H1 (cell line): ENCODE measurements around the gene GALNT9. TPM values are rescaled to one million over a fixed set of nuclear protein-coding genes. Genes with fewer than 3 reads are reported as not detected.

Source experiments
- CTCF ChIA-PET: fragments of 300-600 bp; sonication (Branson Sonifier 250); formaldehyde crosslinking; loops from one replicate; lab custom pipeline; 2021; ENCODE audit not compliant: partially characterized antibody; lab: Charles Lee
- POLR2A ChIA-PET: fragments of 300-600 bp; sonication (Branson Sonifier 250); formaldehyde crosslinking; loops from one replicate; lab custom pipeline; 2021; ENCODE audit warnings: inconsistent platforms; ENCODE audit not compliant: partially characterized antibody; lab: Charles Lee
- DNase-seq, 2 experiments: peaks; one replicate each; pipeline versions ENCODE4 v3.0.0 to v3.0.0-alpha.2; 2010 to 2022; ENCODE audit warnings: low spot score in 2 of 2, low read depth in 1 of 2, mixed read lengths in 1 of 2
- FAIRE-seq: peaks from 2 replicates; lab custom pipeline; 2011; peaks lifted over from hg19 to GRCh38; lab: Jason Lieb, UNC
- H2AFZ ChIP-seq: 2 replicates; pipeline ENCODE4 v1.8.1; 2012; ENCODE audit warnings: low read length, inconsistent platforms
- H2AK5ac ChIP-seq: 2 replicates; pipeline ENCODE4 v1.6.1; 2013; ENCODE audit warnings: low read depth, low read length
- H2BK120ac ChIP-seq: replicated peaks from 2 replicates; pipeline ENCODE3; 2013; ENCODE audit warnings: low read depth, low read length, inconsistent platforms
- H2BK12ac ChIP-seq: 2 replicates; pipeline ENCODE4 v1.6.1; 2013; ENCODE audit warnings: low read depth, low read length
- H2BK15ac ChIP-seq: 2 replicates; pipeline ENCODE4 v1.6.1; 2013; ENCODE audit warnings: low read length
- H2BK20ac ChIP-seq: 2 replicates; pipeline ENCODE4 v1.6.1; 2013; ENCODE audit warnings: low read length
- H2BK5ac ChIP-seq: 2 replicates; pipeline ENCODE4 v1.6.1; 2013; ENCODE audit warnings: low read depth, low read length
- H3K14ac ChIP-seq: 2 replicates; pipeline ENCODE4 v1.6.1; 2013; ENCODE audit warnings: inconsistent platforms; ENCODE audit not compliant: insufficient read length
- H3K18ac ChIP-seq: 2 replicates; pipeline ENCODE4 v1.6.1; 2013; ENCODE audit warnings: low read length; ENCODE audit errors: extremely low read depth
- H3K23ac ChIP-seq: 2 replicates; pipeline ENCODE4 v1.6.1; 2013; ENCODE audit warnings: inconsistent platforms; ENCODE audit not compliant: insufficient read length
- H3K23me2 ChIP-seq: 2 replicates; pipeline ENCODE4 v1.6.1; 2013; ENCODE audit warnings: low read depth, low read length
- H3K27ac ChIP-seq: 2 replicates; pipeline ENCODE4 v1.6.1; 2011; ENCODE audit warnings: low read depth, low read length, inconsistent platforms
- H3K27me3 ChIP-seq, 4 experiments: replicated peaks in 1 of 4; 1 replicate in 1 of 4; 2 replicates in 3 of 4; pipeline versions ENCODE4 v1.6.1 to v1.8.1; 2011 to 2013; ENCODE audit warnings: low read length in 3 of 4, mild to moderate bottlenecking in 3 of 4, inconsistent platforms in 2 of 4, mixed read lengths in 2 of 4, moderate library complexity in 1 of 4; ENCODE audit not compliant: control insufficient read depth in 3 of 4, insufficient read depth in 3 of 4; ENCODE audit errors: extremely low read depth in 1 of 4
- H3K36me3 ChIP-seq, 4 experiments: 2 replicates each; pipeline versions ENCODE4 v1.6.1 to v1.8.1; 2011 to 2013; ENCODE audit warnings: mild to moderate bottlenecking in 4 of 4, low read length in 3 of 4, moderate library complexity in 2 of 4, control low read depth in 1 of 4, inconsistent platforms in 1 of 4; ENCODE audit not compliant: insufficient read depth in 4 of 4, control insufficient read depth in 2 of 4
- H3K4ac ChIP-seq: replicated peaks from 2 replicates; pipeline ENCODE3; 2013; ENCODE audit warnings: low read length, low read depth, mixed read lengths, inconsistent platforms; ENCODE audit not compliant: insufficient read length
- H3K4me1 ChIP-seq, 4 experiments: replicated peaks in 1 of 4; 1 replicate in 1 of 4; 2 replicates in 3 of 4; pipeline versions ENCODE4 v1.6.1 to v1.8.1; 2011 to 2013; ENCODE audit warnings: low read length in 3 of 4, inconsistent platforms in 2 of 4, mixed read lengths in 1 of 4; ENCODE audit not compliant: insufficient read depth in 4 of 4, control insufficient read depth in 3 of 4
- H3K4me2 ChIP-seq, 2 experiments: 2 replicates each; pipeline versions ENCODE4 v1.6.1 to v1.8.1; 2011 to 2013; ENCODE audit warnings: low read depth in 2 of 2, low read length in 2 of 2, control low read depth in 1 of 2, inconsistent platforms in 1 of 2, mild to moderate bottlenecking in 1 of 2; ENCODE audit not compliant: insufficient read depth in 1 of 2
- H3K4me3 ChIP-seq, 4 experiments: fragments of 200-600, 300-600 bp in 1 of 4; sonication (generic), shearing (Covaris generic), sonication (Bioruptor Twin) in 1 of 4; 2 replicates each; pipeline versions ENCODE4 v1.5.1 to v1.8.1; 2011 to 2016; ENCODE audit warnings: low read length in 4 of 4, low read depth in 3 of 4, control low read depth in 2 of 4, inconsistent platforms in 2 of 4, mild to moderate bottlenecking in 2 of 4, mixed read lengths in 1 of 4, moderate library complexity in 1 of 4; ENCODE audit not compliant: insufficient read depth in 2 of 4; ENCODE audit errors: extremely low read depth in 1 of 4
- H3K56ac ChIP-seq: replicated peaks from 2 replicates; pipeline ENCODE3; 2013; ENCODE audit warnings: low read depth, mild to moderate bottlenecking, mixed read lengths, low read length, inconsistent platforms; ENCODE audit not compliant: insufficient read length
- H3K79me1 ChIP-seq: 2 replicates; pipeline ENCODE4 v1.6.1; 2013; ENCODE audit warnings: low read depth, low read length, control low read depth
- H3K79me2 ChIP-seq, 2 experiments: 2 replicates each; pipeline versions ENCODE4 v1.6.1 to v1.8.1; 2012 to 2013; ENCODE audit warnings: low read length in 2 of 2, mild to moderate bottlenecking in 2 of 2, inconsistent platforms in 1 of 2; ENCODE audit not compliant: insufficient read depth in 2 of 2, control insufficient read depth in 1 of 2
- H3K9ac ChIP-seq, 4 experiments: replicated peaks in 1 of 4; 1 replicate in 1 of 4; 2 replicates in 3 of 4; pipeline versions ENCODE4 v1.6.1 to v1.8.1; 2011 to 2013; ENCODE audit warnings: low read depth in 3 of 4, low read length in 3 of 4, control low read depth in 2 of 4, mild to moderate bottlenecking in 2 of 4, moderate library complexity in 2 of 4, inconsistent platforms in 1 of 4; ENCODE audit errors: extremely low read depth in 1 of 4
- H3K9me3 ChIP-seq, 2 experiments: 2 replicates each; pipeline versions ENCODE4 v1.6.1 to v1.8.1; 2012 to 2013; ENCODE audit warnings: mild to moderate bottlenecking in 2 of 2, moderate library complexity in 2 of 2, control low read depth in 1 of 2, inconsistent platforms in 1 of 2, low read depth in 1 of 2, low read length in 1 of 2, mixed read lengths in 1 of 2; ENCODE audit not compliant: insufficient read depth in 2 of 2
- H4K20me1 ChIP-seq, 2 experiments: replicated peaks in 1 of 2; 2 replicates each; pipeline versions ENCODE3 to v1.8.1; 2011 to 2013; ENCODE audit warnings: inconsistent platforms in 2 of 2, low read length in 2 of 2, mild to moderate bottlenecking in 1 of 2; ENCODE audit not compliant: insufficient read depth in 2 of 2, control insufficient read depth in 1 of 2
- H4K5ac ChIP-seq: 2 replicates; pipeline ENCODE4 v1.6.1; 2013; ENCODE audit warnings: low read length, low read depth, mixed read lengths, inconsistent platforms; ENCODE audit not compliant: insufficient read length
- H4K8ac ChIP-seq: 2 replicates; pipeline ENCODE4 v1.8.0; 2013; ENCODE audit warnings: mild to moderate bottlenecking, moderate library complexity, low read length, inconsistent platforms; ENCODE audit not compliant: insufficient read depth; ENCODE audit errors: extremely low read depth
- H4K91ac ChIP-seq: replicated peaks from 2 replicates; pipeline ENCODE3; 2013; ENCODE audit warnings: low read length, mixed read lengths, inconsistent platforms; ENCODE audit not compliant: insufficient read length
- CTBP2 ChIP-seq: IDR thresholded peaks from 2 replicates; pipeline ENCODE4 v1.7.0; 2011; ENCODE audit warnings: borderline replicate concordance, mild to moderate bottlenecking, moderate library complexity, mixed read lengths, low read length; ENCODE audit not compliant: insufficient read depth, insufficient read length
- EGR1 ChIP-seq: IDR thresholded peaks from 2 replicates; pipeline ENCODE4 v1.6.1; 2011; ENCODE audit warnings: low read depth, low read length, borderline replicate concordance
- GABPA ChIP-seq: IDR thresholded peaks from 2 replicates; pipeline ENCODE4 v1.6.1; 2011; ENCODE audit warnings: mild to moderate bottlenecking, low read length, moderate library complexity, borderline replicate concordance; ENCODE audit not compliant: insufficient read depth
- HDAC6 ChIP-seq: IDR thresholded peaks from one replicate; pipeline ENCODE4 v1.7.1; 2012; ENCODE audit warnings: low read depth, mild to moderate bottlenecking, inconsistent platforms, low read length, moderate library complexity
- MAFK ChIP-seq: IDR thresholded peaks from 2 replicates; pipeline ENCODE4 v1.6.1; 2012; ENCODE audit warnings: low read depth, mild to moderate bottlenecking, improper control_type of control experiment, low read length
- NANOG ChIP-seq: IDR thresholded peaks from 2 replicates; pipeline ENCODE4 v1.6.1; 2011; ENCODE audit warnings: low read length, low read depth, mild to moderate bottlenecking, inconsistent platforms; ENCODE audit not compliant: insufficient read depth, poor library complexity, severe bottlenecking
- YY1 ChIP-seq: IDR thresholded peaks from 2 replicates; pipeline ENCODE4 v1.6.1; 2011; ENCODE audit warnings: low read depth, mild to moderate bottlenecking, low read length
- WGBS, 2 experiments: shearing (Covaris generic) in 1 of 2; methylation state at CpG; one replicate each; pipeline versions ENCODE4 v1.1.6 to v1.1.7; 2013 to 2015; ENCODE audit warnings: low lambda C conversion rate in 2 of 2, mixed read lengths in 2 of 2, inconsistent platforms in 1 of 2, low coverage in 1 of 2, missing lambda C conversion rate in 1 of 2; ENCODE audit not compliant: insufficient replicate concordance in 2 of 2, insufficient coverage in 1 of 2, insufficient read length in 1 of 2; ENCODE audit errors: extremely low coverage in 1 of 2, missing lambda C conversion rate in 1 of 2; 5-methylcytosine and 5-hydroxymethylcytosine counted together
- polyA plus RNA-seq, 7 experiments: library from polyadenylated mRNA; depleted of rRNA in 3 of 7; stranded (reverse) in 5 of 7; unstranded in 2 of 7; fragments of >200 nt in 5 of 7; fragments of 200-250 nt in 2 of 7; gene quantifications; 1 replicate in 5 of 7; 2 replicates in 1 of 7; 4 replicates in 1 of 7; pipeline versions ENCODE4 v1.2.1 to v1.2.3, GENCODE V29; 2011 to 2013; ENCODE audit warnings: missing spikeins in 2 of 7, mixed read lengths in 2 of 7
- total RNA-seq: library from RNA; stranded (reverse); fragmentation: NEBNext Ultra II Directional; extraction: Animal tissue kit (Norgen Biotek cat#: 25700); gene quantifications from 2 replicates; pipeline ENCODE4 v1.2.1, GENCODE V29; 2021

The GALNT9 gene
- total and polyA plus RNA-seq, 2 of the 8 experiments (the other 6 are each of a cell fraction or from before 2014, with no cell fraction given) = 2.0 to 3.6 TPM

DNA sequence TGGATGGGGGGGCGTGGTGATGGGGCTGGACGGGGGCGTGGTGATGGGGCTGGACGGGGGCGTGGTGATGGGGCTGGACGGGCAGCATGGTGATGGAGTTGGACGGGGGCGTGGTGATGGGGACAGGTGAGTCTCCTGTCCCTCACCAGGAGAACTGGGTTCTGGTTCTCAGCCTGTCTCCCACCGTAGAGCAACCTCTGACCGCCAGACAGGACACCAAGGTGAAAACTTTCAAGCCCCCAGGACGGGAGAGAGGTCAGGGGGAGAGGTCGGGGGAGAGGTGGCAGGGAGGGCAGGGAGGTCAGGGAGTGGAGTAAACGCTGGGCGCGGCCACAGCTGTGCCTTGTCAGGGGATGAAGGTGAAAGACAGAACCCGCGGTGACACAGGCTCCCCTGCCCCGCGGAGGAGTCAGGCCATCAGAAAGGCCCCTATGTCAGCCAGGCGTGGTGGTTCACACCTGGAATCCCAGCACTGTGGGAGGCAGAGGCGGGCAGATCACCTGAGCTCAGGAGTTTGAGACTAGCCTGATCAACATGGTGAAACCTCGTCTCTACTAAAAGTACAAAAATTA lies 84.6 kb downstream of the GALNT9 start:
- Histone ChIP-seq H3K4me2 (no peak overlapping the region), H4K91ac (no peak overlapping the region), H3K36me3 (no peaks in the 10 kb centered on the region), H3K14ac (no peak overlapping the region), H2BK20ac (no peak overlapping the region), H3K4me3 (no peak overlapping the region), H3K23me2 (no peaks in the 10 kb centered on the region; the same call in 1 of the 2 replicates), H3K27me3 (peaks cover 0 to 5% (median 1%) of the 10 kb centered on the region in 4 experiments; a peak in 3 of 7 replicates), H4K8ac (no peak overlapping the region), H3K18ac (no peak overlapping the region), H2BK12ac (no peak overlapping the region), H2AK5ac (no peak overlapping the region), H3K9me3 (no peaks in the 10 kb centered on the region; a peak in 1 of 4 replicates), H4K20me1 (no peaks in the 10 kb centered on the region), H3K27ac (no peak overlapping the region), H3K4me1 (no peaks in the 10 kb centered on the region), H3K23ac (no peak overlapping the region), H3K79me1 (no peaks in the 10 kb centered on the region), H2BK5ac (no peak overlapping the region), H2BK15ac (no peak overlapping the region), H2AFZ (no peak overlapping the region), H3K9ac (no peak overlapping the region), H3K79me2 (no peaks in the 10 kb centered on the region), H3K56ac (no peak overlapping the region), H2BK120ac (no peak overlapping the region), H3K4ac (no peak overlapping the region), H4K5ac (no peak overlapping the region)
- CTCF ChIA-PET = interaction anchor here (1.6 kb wide), 1 partner anchor 40 kb away, joined by 4 read pairs; no protein-coding TSS in a partner anchor
- no peak for FAIRE-seq
- TF ChIP-seq GABPA (no peak), EGR1 (no peak), NANOG (no peak), CTBP2 (no peak), HDAC6 (no peak), YY1 (no peak), MAFK (no peak)
- no peak for DNase-seq
- POLR2A ChIA-PET = no interaction called here
- 83% methylated on average over 8 of the region's 22 CpGs; no CpG with 5 or more reads in 1 of the 2 experiments for WGBS, 2 experiments
